HTERT RPE-1 (cell line): ENCODE results near the gene TENM4.

Experiments
- in situ Hi-C: fragments of 300-500 bp; cut with MboI; formaldehyde crosslinking; loops from 4 replicates; pipeline ENCODE4 v1.14.3; 2020; ENCODE audit warnings: low sequenced_read_pairs

TENM4 gene

DNA sequence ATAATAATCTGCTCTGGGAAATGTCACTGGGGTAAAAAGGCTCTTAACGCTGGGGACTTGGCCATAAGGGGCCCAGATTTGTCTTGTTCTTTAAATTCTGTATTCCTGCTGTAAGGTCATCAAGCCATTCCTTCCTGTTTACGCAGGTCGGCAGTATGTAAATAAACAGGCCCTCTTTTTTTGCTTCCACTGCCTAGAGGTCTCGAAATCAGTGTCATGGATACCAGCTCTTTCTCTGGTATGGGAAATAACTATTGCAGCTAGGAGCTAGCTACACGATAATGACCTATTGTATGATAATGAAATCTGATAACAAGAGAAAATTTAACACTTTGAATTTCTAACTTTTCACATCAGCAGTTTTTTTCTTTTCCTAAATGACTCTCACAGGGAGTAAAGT, 657.0 kb downstream of the TENM4 start:
- in situ Hi-C loops: no loop called here

DNA sequence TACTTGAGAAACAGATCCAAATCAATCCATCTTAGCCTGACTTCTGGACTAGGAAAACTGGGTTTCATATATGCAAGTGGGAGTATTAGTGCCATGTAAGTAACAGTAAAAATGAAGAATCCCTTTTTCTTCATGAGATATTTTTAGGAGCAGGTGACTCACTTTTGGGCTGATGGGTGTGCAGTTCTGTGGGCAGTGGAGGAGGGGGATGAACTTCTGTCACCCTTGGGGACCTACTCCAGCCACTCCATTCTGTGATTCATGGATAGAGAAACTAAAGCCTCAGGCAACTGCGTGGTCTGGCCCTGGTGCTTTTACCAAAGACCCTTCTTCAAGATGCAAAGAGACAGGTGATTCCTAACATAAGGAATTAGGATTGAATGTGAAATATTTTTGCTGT, 657.5 kb downstream of the TENM4 start:
- in situ Hi-C loops: no loop called here

DNA sequence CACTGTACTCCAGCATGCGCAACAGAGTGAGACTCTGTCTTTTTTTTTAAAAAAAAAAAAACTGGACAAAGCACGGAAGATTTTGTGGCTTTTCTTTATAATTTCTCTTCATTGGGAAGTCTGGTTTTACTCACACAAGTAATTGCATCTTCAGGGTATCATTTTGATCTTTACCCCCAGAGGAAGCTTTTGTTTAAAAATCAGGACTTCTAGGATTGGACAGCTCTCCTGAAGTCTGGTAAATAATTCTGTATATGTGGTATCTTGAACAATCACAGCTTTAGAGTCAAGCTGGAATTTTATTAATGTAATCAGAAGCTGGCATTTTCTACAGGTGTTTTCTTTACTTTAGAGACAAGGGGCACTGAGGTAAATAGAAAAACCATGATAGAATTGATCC, 658.1 kb downstream of the TENM4 start:
- in situ Hi-C loops: no loop called here

DNA sequence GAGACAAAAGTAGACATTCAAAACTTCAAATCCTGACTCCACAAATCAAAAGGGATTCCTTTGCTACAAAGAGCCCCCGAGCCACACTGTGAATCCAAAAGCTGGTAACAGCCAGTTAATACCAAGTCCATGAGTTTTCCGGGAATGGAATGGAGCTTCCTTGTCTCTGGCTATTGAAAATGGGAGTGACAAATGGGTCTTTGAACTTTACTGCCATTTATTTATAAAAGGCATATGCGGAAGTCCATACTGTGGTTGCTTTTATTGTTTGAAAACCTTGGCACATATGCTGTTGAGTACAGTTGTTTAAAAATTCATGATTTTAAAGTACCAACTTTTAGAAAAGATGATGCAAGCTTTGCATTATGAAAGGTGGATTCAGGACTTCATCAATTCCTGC, 659.9 kb downstream of the TENM4 start:
- in situ Hi-C loops: no loop called here

DNA sequence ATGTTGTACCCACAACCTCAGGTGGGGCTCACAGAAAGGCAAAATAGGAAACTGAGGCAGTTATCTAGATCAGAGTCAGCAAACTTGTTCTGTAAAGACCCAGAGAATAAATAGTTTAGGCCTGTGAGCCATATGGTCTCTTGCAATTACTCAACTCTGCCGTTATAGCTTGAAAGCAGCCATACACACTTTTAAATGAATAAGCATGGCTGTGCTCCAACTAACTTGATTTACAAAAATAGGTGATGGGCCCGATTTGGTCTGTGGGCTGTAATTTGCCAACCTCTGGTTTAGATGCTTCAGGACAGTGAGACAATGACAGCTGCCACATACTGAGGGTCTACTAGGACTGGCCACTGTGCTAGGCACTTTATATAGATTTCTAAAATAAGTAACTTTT, 667.3 kb downstream of the TENM4 start:
- in situ Hi-C loops: no loop called here

DNA sequence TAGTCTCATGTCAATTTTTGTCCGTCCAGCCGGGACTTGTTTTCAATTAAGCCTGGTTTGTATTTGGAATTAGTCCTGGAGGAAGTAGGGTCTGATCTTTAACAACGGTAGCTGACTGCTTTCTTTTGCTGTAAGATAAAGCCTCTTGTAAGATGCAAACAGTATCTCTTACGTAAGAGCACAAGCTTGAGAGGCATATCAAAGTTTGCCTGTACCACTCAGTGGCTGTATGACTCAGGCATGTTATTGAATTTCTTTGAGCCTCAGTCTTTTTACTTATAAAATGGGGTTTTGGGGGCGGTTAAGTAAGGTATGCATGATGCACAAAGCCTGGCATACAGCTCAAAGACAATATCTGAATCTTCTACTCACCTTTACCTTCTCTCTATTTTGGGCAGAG, 667.8 kb downstream of the TENM4 start:
- in situ Hi-C loops: no loop called here

DNA sequence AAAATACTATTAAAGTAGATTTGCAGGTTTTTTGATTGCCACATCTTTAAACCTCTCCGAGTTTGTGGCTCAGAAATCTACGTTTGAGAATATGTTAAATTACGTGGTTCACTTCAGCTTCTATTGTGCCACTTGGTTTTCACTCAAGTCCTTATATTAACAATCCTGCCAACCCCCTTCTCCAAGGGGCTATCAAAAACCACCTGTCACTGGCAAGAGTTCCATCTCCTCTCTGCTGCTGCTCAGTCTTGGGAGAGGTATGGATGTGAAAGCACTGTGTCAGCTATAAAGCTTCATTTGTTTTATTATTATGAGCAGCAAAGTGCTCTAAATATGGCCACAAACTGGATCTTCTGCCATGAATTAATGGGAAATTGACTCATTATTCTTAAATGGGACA, 668.6 kb downstream of the TENM4 start:
- in situ Hi-C loops: no loop called here

DNA sequence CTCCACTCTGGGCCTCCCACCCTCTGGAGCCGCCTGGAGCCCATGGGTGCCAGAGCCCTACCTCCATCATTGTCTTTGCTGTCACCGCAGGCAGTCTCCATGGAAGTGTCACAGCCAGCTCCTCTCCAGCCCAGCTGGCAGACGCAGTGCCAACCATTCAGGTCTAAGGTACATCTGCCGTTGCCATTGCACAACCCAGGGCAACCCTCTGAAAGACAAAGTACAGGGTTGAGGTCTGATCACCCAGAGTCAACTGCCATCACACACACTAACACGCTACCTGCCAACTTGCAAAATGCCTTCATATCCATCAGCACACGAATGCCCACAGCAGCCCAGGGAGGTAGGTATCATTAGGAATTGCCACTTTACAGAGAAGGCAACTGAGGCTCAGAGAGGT, 669.9 kb downstream of the TENM4 start:
- in situ Hi-C loops: no loop called here

DNA sequence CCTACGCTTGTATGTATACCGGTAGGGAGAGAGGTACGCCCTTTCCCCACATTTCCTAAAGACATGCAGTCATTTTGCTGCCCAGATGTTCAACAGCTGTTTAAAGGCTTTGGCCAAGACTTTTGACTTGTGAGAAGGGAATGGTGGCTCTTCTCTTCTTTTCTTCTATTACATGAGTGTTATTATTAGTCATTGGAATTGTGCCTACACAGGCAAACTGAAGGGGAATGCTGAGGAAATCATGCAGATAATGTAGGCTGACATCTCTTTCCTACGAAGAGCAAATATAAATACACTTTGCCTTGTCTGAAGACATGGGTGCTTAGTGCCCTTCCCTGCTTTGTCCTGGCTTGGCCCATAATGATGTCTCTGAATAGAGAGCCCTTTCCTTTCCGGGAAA, 671.9 kb downstream of the TENM4 start:
- in situ Hi-C loops: no loop called here

DNA sequence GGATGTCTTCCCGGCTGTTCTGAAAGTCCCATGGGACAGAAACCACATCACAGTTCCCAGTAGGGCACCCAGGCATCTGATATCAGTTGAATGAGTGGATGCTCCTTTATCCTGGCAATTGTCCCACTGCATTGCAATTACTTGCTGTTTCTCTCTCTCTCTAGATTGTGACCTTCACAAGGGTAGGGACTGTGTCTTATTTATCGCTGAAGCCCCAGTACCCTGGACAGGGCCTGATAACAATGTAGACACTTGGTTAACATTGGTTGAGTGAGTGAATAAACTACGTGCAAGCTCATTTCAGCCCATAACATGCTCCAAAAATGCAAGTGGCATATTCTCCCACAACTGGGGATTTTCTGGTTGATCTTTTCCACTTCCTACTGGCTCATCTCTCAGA, 672.5 kb downstream of the TENM4 start:
- in situ Hi-C loops: no loop called here

DNA sequence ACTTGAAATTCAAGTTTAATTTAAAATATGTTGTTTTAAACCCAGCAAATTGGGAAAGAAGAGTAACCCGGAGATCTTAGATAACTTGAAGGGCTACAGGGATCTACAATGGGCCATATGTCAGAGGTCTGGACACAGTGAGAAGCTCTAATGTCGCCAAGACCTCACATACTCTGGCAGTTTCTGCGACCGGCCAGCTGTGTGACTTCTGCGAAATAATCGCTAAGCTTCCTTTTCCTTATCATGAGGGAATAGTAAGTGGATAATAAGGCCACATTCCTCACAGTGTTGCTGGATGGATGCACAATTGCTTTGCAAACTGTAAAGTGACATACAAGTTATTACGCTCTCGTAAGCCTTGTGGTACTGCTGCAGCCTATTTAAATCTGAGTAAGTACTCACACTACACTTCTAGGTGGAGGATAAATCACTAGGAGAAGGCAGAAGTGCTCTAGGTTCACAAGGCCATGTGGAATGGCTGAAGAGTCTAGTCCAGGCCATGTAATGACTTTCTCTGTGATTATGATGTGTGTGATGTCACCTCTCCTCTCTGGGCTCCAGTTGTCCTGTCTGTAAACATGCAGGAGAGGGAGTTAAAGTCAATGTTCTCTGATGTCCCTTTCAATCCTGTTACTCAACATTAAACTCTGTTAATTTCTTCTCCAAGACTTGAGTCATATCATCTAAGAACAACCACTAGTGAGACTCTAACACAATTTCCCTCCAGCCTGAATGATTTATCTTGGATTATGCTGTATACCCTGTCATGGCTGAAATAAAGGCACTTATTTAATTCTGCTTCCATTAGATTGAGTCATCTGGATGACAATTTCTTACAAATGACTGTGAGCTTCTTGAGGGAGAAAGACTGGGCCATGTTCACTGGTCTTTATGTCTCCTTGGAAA, 673.5 kb downstream of the TENM4 start:
- in situ Hi-C loops: no loop called here

DNA sequence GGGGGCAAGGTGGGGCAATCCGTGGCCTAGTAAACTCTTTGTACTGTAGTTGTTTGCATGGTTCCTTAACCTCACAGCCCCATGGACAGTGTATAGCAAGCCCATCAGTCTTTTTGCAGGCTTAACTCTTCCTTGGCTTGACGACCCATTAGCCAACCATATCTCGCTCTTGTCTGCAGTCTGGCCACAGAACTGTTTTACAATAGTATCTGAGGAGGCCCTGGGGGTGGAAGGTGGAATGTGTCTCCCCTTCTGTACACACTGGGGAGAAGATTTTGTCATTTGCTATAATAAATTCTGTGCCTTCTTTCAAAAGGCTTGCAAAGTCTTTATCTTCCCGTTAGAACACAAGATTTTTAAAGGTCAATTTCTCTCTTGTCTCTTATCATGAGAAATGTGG, 675.9 kb downstream of the TENM4 start:
- in situ Hi-C loops: no loop called here

DNA sequence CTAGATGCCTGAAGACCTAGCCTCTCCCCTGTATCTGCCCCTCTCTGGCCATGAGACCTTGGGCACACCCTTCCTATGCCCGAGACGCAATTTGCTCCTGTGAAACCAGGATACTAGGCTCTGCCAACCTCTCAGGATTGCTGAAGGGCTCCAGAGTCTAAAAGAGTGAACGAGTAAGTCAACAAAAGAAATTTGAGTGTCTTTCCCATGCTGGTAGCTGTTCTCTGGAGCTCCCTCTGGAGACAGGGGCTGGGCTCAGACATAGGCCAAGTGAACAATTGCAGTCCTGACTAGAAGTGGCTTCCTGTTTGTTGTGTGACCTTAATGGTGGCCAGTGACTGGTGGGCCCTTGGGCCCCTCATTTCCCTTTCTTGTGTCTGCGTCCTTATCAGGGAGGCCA, 677.2 kb downstream of the TENM4 start:
- in situ Hi-C loops: no loop called here

DNA sequence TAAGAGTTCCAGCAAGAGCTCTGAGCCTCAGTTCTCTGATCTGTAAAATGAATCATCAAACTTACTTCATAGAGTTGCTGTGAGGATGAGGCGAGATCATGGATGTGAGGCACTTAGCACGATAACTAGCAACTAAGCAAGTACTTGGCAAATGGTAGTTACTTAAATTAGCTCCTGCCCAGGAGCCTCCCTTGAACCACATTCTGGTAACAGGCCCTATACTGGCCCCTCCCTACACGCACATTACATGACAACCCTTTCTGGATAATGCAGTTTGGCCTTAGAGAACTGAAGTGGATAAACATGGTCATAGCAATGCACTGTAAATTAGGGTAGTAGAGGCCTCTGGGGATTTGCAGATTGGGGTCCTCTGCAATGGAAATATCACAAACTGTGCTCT, 678.7 kb downstream of the TENM4 start:
- in situ Hi-C loops: no loop called here

DNA sequence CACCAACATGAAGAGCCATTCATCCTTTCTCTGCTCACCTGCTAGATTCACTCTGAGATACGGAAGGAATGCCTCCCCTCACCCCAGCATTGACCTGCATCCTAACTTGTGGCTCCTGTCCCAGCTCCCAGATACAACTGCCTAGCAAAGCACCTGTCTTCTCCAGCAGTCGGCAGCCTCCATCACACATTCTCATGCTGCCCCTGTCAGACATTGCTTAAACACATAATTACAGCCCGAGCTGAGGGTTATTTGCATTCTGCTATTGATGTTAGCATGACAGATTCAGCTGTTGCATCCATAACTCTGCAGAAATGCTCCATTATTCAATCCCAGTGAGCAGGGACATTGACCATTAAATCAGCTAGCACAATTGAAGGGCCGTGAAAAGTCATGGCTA, 681.8 kb downstream of the TENM4 start:
- in situ Hi-C loops: no loop called here

DNA sequence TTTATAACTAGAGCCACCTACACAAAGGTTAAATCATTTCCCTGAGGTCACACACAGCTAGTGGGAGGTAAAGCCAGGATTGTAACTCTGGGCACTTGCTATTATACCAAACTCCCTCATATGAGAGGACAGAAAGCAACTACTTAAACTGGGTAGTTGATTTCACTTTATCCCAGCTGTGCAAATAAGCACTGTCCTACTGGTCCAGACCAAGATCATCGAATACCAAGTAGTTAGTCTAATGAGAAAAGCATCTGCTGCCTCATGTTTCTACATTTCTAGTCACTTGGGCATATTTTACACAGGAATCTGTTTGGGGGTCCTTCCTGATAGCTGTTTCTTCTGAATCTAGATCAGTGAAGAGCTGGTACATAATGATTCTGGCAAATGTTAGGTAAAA, 687.5 kb downstream of the TENM4 start:
- in situ Hi-C loops: no loop called here

DNA sequence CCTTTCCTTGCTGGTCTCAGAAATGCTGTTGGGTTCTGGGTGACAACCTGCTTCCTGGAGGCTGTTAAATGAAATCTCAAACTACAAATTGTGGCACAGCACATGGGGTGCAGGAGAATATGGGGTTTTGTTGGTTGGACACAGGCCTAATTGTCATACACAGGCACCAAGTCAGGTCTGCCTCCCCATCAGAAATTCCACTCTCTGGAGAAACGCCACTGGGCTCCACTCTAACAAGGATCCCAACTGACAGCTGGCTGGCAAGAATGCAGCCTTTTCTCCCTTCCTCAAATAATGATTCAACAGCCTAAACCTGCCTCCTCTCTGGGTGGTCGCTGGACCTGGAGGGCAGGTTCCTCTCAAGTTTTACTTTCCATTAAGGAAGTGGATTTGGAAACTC, 688.3 kb downstream of the TENM4 start:
- in situ Hi-C loops: no loop called here

DNA sequence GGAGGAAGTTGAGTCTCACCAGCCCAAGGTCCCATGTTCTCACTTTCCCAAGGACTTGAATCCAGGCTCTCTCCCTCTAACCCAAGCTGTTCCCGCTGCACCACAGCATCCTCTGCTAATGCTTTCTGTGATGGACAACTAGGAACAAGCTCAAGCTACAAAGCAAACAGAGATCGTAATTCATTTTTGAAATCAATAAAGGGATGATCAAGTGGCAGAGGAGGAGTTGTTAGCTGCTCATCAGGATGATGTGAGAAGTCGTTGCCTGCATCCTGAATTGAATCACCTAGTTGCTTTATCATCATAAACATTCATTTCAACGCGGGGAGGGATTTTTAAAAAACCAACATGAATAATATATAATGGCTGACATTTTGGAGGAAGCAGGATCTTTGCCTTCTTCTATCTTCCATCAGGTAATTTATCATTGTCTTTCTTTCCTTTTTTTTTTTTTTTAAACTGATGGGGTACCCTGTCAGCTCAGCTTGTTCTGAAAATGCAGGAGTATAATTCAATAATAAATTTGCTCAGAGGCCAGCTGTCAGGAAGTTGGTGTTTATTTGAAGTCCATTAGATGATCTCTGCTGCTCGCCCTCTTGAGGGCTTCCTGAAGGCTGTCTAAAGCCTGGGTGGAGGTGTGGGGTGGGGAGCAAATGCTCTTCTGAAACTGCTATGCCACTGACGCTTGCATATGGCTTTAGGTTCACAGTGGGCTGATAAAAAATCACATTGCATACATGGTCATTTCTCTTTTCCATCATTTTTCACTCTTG, 691.7 kb downstream of the TENM4 start:
- in situ Hi-C loops: no loop called here

DNA sequence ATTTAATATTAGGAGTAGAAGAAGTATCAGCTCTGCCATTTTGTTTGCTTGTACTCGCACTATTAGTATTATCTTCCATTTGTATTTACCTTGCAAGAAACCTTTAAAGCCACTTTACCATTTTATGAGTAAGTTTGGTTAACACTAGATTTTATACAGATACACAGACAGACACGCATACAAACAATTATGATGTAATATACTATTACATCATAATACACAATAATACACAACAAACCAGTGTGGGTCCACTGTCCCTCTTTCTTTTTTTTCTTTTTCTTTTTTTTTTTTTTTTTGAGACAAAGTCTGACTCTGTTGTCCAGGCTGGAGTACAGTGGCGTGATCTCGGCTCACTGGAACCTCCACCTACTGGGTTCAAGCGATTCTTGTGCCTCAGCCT, 695.9 kb downstream of the TENM4 start:
- in situ Hi-C loops: no loop called here

DNA sequence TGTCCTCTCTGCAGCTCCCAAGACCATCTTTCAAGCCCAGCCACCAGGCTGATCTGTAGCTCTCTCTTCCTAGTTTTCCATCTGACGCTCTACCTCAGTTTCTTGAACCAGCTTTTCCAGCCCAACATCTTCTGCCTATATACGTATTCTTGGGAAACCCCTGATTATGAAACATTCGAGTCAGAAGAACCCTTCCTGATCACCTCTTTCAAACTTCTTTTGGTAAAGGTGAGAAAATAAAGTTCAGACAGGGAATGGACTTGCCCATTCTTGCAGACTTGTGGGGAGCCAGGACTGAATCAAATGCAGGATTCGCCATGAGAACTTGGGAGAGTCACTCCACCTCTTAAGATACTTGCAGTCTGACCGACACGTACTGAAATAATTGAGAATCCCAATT, 696.6 kb downstream of the TENM4 start:
- in situ Hi-C loops: no loop called here

DNA sequence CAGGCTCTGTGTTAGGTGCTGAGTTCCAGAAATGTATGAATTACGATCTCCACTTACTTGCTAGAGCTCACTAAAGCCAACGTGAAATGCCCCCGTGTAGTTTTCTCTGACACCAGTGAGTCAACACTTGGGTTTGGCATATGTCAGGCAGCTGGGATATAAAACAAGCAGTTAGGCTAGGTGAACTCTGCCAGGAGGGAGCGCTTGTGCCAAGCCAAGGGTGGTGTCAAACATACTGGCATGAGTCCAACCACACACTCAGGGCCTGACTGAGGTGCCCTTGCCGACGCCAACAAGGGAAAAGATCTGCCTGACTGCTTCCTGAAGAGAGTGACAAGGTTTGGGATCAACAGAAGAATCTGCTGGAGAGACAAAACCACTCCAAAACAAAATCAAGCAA, 698.4 kb downstream of the TENM4 start:
- in situ Hi-C loops: no loop called here

DNA sequence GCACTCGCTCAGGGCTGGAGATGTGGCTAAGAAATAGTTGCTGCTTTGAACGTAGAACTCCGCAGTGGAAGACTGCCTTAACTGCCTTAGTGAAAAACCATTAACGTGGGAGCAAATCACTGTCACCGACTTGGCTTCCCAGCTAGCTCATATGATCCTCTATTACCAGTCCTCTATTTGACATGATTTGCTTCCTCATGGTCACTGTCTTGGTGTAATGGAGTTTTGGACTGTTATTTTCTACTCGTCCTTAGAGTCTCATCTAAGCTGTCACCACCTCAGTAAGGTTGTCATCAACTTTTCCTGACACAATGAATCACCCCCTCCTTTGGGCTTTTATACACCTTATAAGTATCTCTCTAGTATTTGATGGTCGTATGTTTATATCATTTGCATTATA, 699.1 kb downstream of the TENM4 start:
- in situ Hi-C loops: no loop called here
